WTC11 (cell line): ENCODE data around the gene ADAMTS9. TPM values are rescaled to one million over a fixed set of nuclear protein-coding genes. Genes with fewer than 3 reads are reported as not detected.

Source experiments
- ATAC-seq: fragments of 200-7000 bp; cut with Tn5 transposase; 2 replicates; pipeline ENCODE4 v1.10.0; 2021; ENCODE audit warnings: mild to moderate bottlenecking, moderate library complexity
- CTCF ChIA-PET: fragments of 300-600 bp; sonication (Branson Sonifier 250); formaldehyde crosslinking; loops from one replicate; lab custom pipeline; 2021; ENCODE audit warnings: antibody characterized with exemption; lab: Charles Lee
- POLR2A ChIA-PET: fragments of 350-600 bp; sonication (Branson Sonifier 250); formaldehyde crosslinking; loops from one replicate; lab custom pipeline; 2021; ENCODE audit warnings: antibody characterized with exemption; lab: Charles Lee
- DNase-seq: peaks from one replicate; pipeline ENCODE4 v3.0.0; 2021; ENCODE audit warnings: low spot score
- H3K27ac Mint-ChIP-seq: 2 replicates; pipeline ENCODE4 v1.8.0; 2021; ENCODE audit warnings: mixed read lengths
- H3K27me3 Mint-ChIP-seq: 2 replicates; pipeline ENCODE4 v1.8.0; 2021; ENCODE audit warnings: low read depth, mild to moderate bottlenecking, moderate library complexity, mixed read lengths
- H3K36me3 Mint-ChIP-seq: 2 replicates; pipeline ENCODE4 v1.8.0; 2021; ENCODE audit warnings: mixed read lengths
- H3K4me1 Mint-ChIP-seq: 2 replicates; pipeline ENCODE4 v1.8.0; 2022; ENCODE audit warnings: mixed read lengths
- H3K4me3 Mint-ChIP-seq: 2 replicates; pipeline ENCODE4 v1.8.0; 2021; ENCODE audit warnings: mild to moderate bottlenecking, moderate library complexity, mixed read lengths
- H3K9me3 Mint-ChIP-seq: 2 replicates; pipeline ENCODE4 v1.8.0; 2021; ENCODE audit warnings: mixed read lengths
- ATF1 ChIP-seq: sonication (generic); formaldehyde crosslinking; IDR thresholded peaks from 2 replicates; pipeline ENCODE4 v1.8.1; 2023; ENCODE audit warnings: mild to moderate bottlenecking, moderate library complexity, missing genetic modification reagents
- ATF3 ChIP-seq: sonication (generic); formaldehyde crosslinking; conservative IDR thresholded peaks from 2 replicates; pipeline ENCODE4 v1.8.1; 2022; ENCODE audit warnings: mild to moderate bottlenecking, missing genetic modification reagents
- CBFB ChIP-seq: sonication (generic); formaldehyde crosslinking; IDR thresholded peaks from 2 replicates; pipeline ENCODE4 v1.8.1; 2022; ENCODE audit warnings: mild to moderate bottlenecking, low read depth, missing genetic modification reagents
- CDX4 ChIP-seq: fragments of 250-450 bp; sonication (Bioruptor Pico); IDR thresholded peaks from 2 replicates; pipeline ENCODE4 v1.9.0; 2021; ENCODE audit warnings: moderate library complexity, mild to moderate bottlenecking, inconsistent platforms, borderline replicate concordance
- CTCF ChIP-seq: fragments of 200-600 bp; IDR thresholded peaks from 2 replicates; pipeline ENCODE4 v1.8.0; 2022; ENCODE audit warnings: antibody characterized with exemption
- E2F1 ChIP-seq: sonication (generic); formaldehyde crosslinking; IDR thresholded peaks from 2 replicates; pipeline ENCODE4 v1.8.0; 2022; ENCODE audit warnings: mild to moderate bottlenecking, missing genetic modification reagents
- E2F4 ChIP-seq: sonication (generic); formaldehyde crosslinking; IDR thresholded peaks from 2 replicates; pipeline ENCODE4 v1.8.1; 2022; ENCODE audit warnings: low read depth, mild to moderate bottlenecking, moderate library complexity, missing genetic modification reagents, borderline replicate concordance
- ETV6 ChIP-seq: sonication (generic); formaldehyde crosslinking; IDR thresholded peaks from 2 replicates; pipeline ENCODE4 v1.8.1; 2022; ENCODE audit warnings: mild to moderate bottlenecking, missing genetic modification reagents
- FOXP1 ChIP-seq: sonication (generic); formaldehyde crosslinking; IDR thresholded peaks from 2 replicates; pipeline ENCODE4 v1.8.0; 2022; ENCODE audit warnings: missing genetic modification reagents, mild to moderate bottlenecking, moderate library complexity, borderline replicate concordance
- GRHL2 ChIP-seq: fragments of 250-450 bp; sonication (Bioruptor Pico); IDR thresholded peaks from 2 replicates; pipeline ENCODE4 v1.8.0; 2022; ENCODE audit warnings: mild to moderate bottlenecking, moderate library complexity; ENCODE audit not compliant: insufficient replicate concordance, severe bottlenecking
- JUN ChIP-seq: sonication (generic); formaldehyde crosslinking; IDR thresholded peaks from 2 replicates; pipeline ENCODE4 v1.8.0; 2023; ENCODE audit warnings: mild to moderate bottlenecking, missing genetic modification reagents
- KAT7 ChIP-seq: sonication (generic); formaldehyde crosslinking; IDR thresholded peaks from 2 replicates; pipeline ENCODE4 v1.8.1; 2023; ENCODE audit warnings: missing genetic modification reagents, mild to moderate bottlenecking, borderline replicate concordance
- MLX ChIP-seq: sonication (generic); formaldehyde crosslinking; IDR thresholded peaks from 2 replicates; pipeline ENCODE4 v1.8.1; 2023; ENCODE audit warnings: mild to moderate bottlenecking, missing genetic modification reagents, moderate library complexity
- NR2C2 ChIP-seq: sonication (generic); formaldehyde crosslinking; IDR thresholded peaks from 2 replicates; pipeline ENCODE4 v1.8.0; 2022; ENCODE audit warnings: mild to moderate bottlenecking, missing genetic modification reagents
- NR3C1 ChIP-seq: sonication (generic); formaldehyde crosslinking; conservative IDR thresholded peaks from 2 replicates; pipeline ENCODE4 v1.8.1; 2023; ENCODE audit warnings: low read depth, mild to moderate bottlenecking, missing genetic modification reagents
- PREB ChIP-seq: sonication (generic); formaldehyde crosslinking; IDR thresholded peaks from 2 replicates; pipeline ENCODE4 v1.8.1; 2022; ENCODE audit warnings: mild to moderate bottlenecking, missing genetic modification reagents, moderate library complexity, borderline replicate concordance
- RORB ChIP-seq: fragments of 250-450 bp; sonication (Bioruptor Pico); IDR thresholded peaks from 2 replicates; pipeline ENCODE4 v1.9.0; 2021; ENCODE audit warnings: mild to moderate bottlenecking
- TCF7 ChIP-seq: sonication (generic); formaldehyde crosslinking; IDR thresholded peaks from 2 replicates; pipeline ENCODE4 v1.8.0; 2022; ENCODE audit warnings: mild to moderate bottlenecking, low read depth, missing genetic modification reagents, moderate library complexity
- TP53 ChIP-seq: sonication (generic); formaldehyde crosslinking; IDR thresholded peaks from 2 replicates; pipeline ENCODE4 v1.8.1; 2023; ENCODE audit warnings: mild to moderate bottlenecking, missing genetic modification reagents
- ZBTB21 ChIP-seq: sonication (generic); formaldehyde crosslinking; IDR thresholded peaks from 2 replicates; pipeline ENCODE4 v1.8.1; 2023; ENCODE audit warnings: mild to moderate bottlenecking, missing genetic modification reagents, borderline replicate concordance
- ZNF232 ChIP-seq: sonication (generic); formaldehyde crosslinking; IDR thresholded peaks from 2 replicates; pipeline ENCODE4 v1.8.0; 2022; ENCODE audit warnings: mild to moderate bottlenecking, missing genetic modification reagents
- ZNF396 ChIP-seq: fragments of 250-450 bp; sonication (Bioruptor Pico); IDR thresholded peaks from 2 replicates; pipeline ENCODE4 v1.8.0; 2021; ENCODE audit warnings: mild to moderate bottlenecking, moderate library complexity, borderline replicate concordance
- ZNF425 ChIP-seq: fragments of 250-450 bp; sonication (Bioruptor Pico); conservative IDR thresholded peaks from 2 replicates; pipeline ENCODE4 v1.9.0; 2021; ENCODE audit warnings: mild to moderate bottlenecking
- ZSCAN18 ChIP-seq: fragments of 250-450 bp; sonication (Bioruptor Pico); IDR thresholded peaks from 2 replicates; pipeline ENCODE4 v2.1.2; 2022; ENCODE audit warnings: mild to moderate bottlenecking, moderate library complexity
- total RNA-seq: library from RNA; stranded (reverse); gene quantifications from 3 replicates; pipeline ENCODE4 v1.2.3, GENCODE V29; 2021

The ADAMTS9 gene
- total RNA-seq, 1 experiment from 2014 or later: 3.1 TPM

- peaks cover 5% of the 10 kb centered on the region for H3K4me1 Mint-ChIP-seq
- ChIA-PET POLR2A (interaction anchor here (0.6 to 0.7 kb wide), 2 partner anchors 113 to 214 kb away, joined by 3 to 6 read pairs; no protein-coding TSS in a partner anchor), CTCF (interaction anchor here (2.0 kb wide), 1 partner anchor 9 kb away, joined by 8 read pairs; no protein-coding TSS in a partner anchor)
- ATAC-seq (no peak), DNase-seq (no peak)
- H3K27me3 Mint-ChIP-seq: no peaks in the 10 kb centered on the region; the same call in 1 of the 2 replicates
- no peaks in the 10 kb centered on the region for H3K36me3 Mint-ChIP-seq
- no peak overlapping the region for H3K27ac Mint-ChIP-seq
- no peaks in the 10 kb centered on the region for H3K9me3 Mint-ChIP-seq
- no peak for TF ChIP-seq ZNF425 (CRISPR knock-in tag)
- TF ChIP-seq TP53 (CRISPR knock-in tag): no peak
- no peak for TF ChIP-seq CDX4 (CRISPR knock-in tag)
- TF ChIP-seq ZNF232: no peak
- TF ChIP-seq ZNF396: no peak
- no peak for TF ChIP-seq FOXP1 (CRISPR knock-in tag)
- TF ChIP-seq RORB (CRISPR knock-in tag): no peak
- TF ChIP-seq GRHL2: no peak
- TF ChIP-seq JUN (CRISPR knock-in tag): no peak
- no peak for TF ChIP-seq ZSCAN18 (CRISPR knock-in tag)
- no peak for TF ChIP-seq TCF7 (CRISPR knock-in tag)
- TF ChIP-seq NR3C1 (CRISPR knock-in tag): no peak
- TF ChIP-seq MLX (CRISPR knock-in tag): no peak
- no peak for TF ChIP-seq ETV6 (CRISPR knock-in tag)
- H3K4me3 Mint-ChIP-seq: no peak overlapping the region
Measured at GRCh38 chr3:64566859-64567258, 120.9 kb downstream of the ADAMTS9 start.

GRCh38 chr3:64563751-64564150 is 124.0 kb downstream of the ADAMTS9 start:
- ChIA-PET CTCF (no interaction called here), POLR2A (no interaction called here)
- Mint-ChIP-seq H3K4me1 (peaks cover 5% of the 10 kb centered on the region), H3K27ac (no peak overlapping the region), H3K36me3 (no peaks in the 10 kb centered on the region), H3K27me3 (no peaks in the 10 kb centered on the region; the same call in 1 of the 2 replicates), H3K4me3 (no peak overlapping the region), H3K9me3 (no peaks in the 10 kb centered on the region)
- no peak for ATAC-seq
- DNase-seq: no peak
- TF ChIP-seq PREB (CRISPR knock-in tag) (no peak), CTCF (no peak), E2F1 (CRISPR knock-in tag) (no peak), CBFB (CRISPR knock-in tag) (no peak), NR2C2 (no peak), ZBTB21 (CRISPR knock-in tag) (no peak), KAT7 (CRISPR knock-in tag) (no peak), E2F4 (CRISPR knock-in tag) (no peak), ATF3 (CRISPR knock-in tag) (no peak), ATF1 (CRISPR knock-in tag) (no peak), NR3C1 (CRISPR knock-in tag) (no peak), JUN (CRISPR knock-in tag) (no peak)
